GM21576 (cell line): ENCODE measurements around the gene TNFRSF6B.

Experiments
- ATAC-seq: cut with Tn5 transposase; IDR thresholded peaks from one replicate; pipeline ENCODE4 v1.9.1; 2021; ENCODE audit warnings: mild to moderate bottlenecking, moderate library complexity; ENCODE audit not compliant: unreplicated experiment

TNFRSF6B gene

GRCh38 chr20:63685269-63686026 lies 11.0 kb upstream of the TNFRSF6B start:
- ATAC-seq = no peak

GRCh38 chr20:63686094-63686491 lies 10.4 kb upstream of the TNFRSF6B start:
- ATAC-seq = no peak

- no peak for ATAC-seq
These were observed 9.7 kb upstream of the TNFRSF6B start for GRCh38 chr20:63686492-63687321.

- no peak for ATAC-seq
These were observed 8.9 kb upstream of the TNFRSF6B start for GRCh38 chr20:63687419-63688178.

GRCh38 chr20:63688228-63689045 lies 8.0 kb upstream of the TNFRSF6B start:
- no peak for ATAC-seq

- no peak for ATAC-seq
These were observed 7.1 kb upstream of the TNFRSF6B start for GRCh38 chr20:63689046-63690002.

GRCh38 chr20:63690003-63690897 lies 6.2 kb upstream of the TNFRSF6B start:
- ATAC-seq = no peak

- no peak for ATAC-seq
These were observed 5.3 kb upstream of the TNFRSF6B start for GRCh38 chr20:63690898-63691710.

- no peak for ATAC-seq
These were observed 4.6 kb upstream of the TNFRSF6B start for GRCh38 chr20:63691711-63692435.

GRCh38 chr20:63692436-63693082 lies 3.9 kb upstream of the TNFRSF6B start:
- no peak for ATAC-seq

GRCh38 chr20:63693083-63693732 lies 3.2 kb upstream of the TNFRSF6B start:
- ATAC-seq = no peak

- no peak for ATAC-seq
These were observed 2.5 kb upstream of the TNFRSF6B start for GRCh38 chr20:63693733-63694583.

GRCh38 chr20:63694584-63695423 lies 1.6 kb upstream of the TNFRSF6B start:
- no peak for ATAC-seq
